HL-60 (cell line): Measurements from ENCODE around the gene UBE2E3.

ENCODE experiments used
- TF ChIP-seq, protein P1 (sequence below): IDR thresholded peaks from one replicate; pipeline ENCODE4 v1.5.1; 2011; ENCODE audit warnings: low read length, control low read depth, inconsistent platforms; ENCODE audit not compliant: insufficient read depth
- TF ChIP-seq, protein P2 (sequence below): IDR thresholded peaks from 2 replicates; pipeline ENCODE4 v1.6.1; 2012; ENCODE audit warnings: low read depth; ENCODE audit not compliant: insufficient replicate concordance

DNA sequence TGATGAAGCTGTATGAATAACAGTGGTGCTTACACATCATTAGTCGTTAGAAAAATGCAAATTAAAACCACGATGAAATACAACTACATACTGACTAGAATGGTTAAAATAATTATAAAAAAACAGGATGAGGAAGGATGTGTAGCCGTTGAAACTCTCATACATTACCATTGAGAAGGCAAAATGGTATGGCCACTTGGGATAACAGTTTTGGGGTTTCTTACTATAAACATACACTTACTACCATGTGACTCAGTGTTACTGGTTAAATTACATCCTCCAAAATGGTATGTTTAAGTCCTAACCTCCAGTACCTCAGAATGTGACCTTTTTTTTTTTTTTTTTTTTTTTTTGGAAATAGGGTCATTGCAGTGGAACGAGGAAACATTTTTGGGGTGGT is 58.4 kb downstream of the UBE2E3 start:
- TF ChIP-seq, protein P1, sequence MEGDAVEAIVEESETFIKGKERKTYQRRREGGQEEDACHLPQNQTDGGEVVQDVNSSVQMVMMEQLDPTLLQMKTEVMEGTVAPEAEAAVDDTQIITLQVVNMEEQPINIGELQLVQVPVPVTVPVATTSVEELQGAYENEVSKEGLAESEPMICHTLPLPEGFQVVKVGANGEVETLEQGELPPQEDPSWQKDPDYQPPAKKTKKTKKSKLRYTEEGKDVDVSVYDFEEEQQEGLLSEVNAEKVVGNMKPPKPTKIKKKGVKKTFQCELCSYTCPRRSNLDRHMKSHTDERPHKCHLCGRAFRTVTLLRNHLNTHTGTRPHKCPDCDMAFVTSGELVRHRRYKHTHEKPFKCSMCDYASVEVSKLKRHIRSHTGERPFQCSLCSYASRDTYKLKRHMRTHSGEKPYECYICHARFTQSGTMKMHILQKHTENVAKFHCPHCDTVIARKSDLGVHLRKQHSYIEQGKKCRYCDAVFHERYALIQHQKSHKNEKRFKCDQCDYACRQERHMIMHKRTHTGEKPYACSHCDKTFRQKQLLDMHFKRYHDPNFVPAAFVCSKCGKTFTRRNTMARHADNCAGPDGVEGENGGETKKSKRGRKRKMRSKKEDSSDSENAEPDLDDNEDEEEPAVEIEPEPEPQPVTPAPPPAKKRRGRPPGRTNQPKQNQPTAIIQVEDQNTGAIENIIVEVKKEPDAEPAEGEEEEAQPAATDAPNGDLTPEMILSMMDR, result no peak
- TF ChIP-seq, protein P2, sequence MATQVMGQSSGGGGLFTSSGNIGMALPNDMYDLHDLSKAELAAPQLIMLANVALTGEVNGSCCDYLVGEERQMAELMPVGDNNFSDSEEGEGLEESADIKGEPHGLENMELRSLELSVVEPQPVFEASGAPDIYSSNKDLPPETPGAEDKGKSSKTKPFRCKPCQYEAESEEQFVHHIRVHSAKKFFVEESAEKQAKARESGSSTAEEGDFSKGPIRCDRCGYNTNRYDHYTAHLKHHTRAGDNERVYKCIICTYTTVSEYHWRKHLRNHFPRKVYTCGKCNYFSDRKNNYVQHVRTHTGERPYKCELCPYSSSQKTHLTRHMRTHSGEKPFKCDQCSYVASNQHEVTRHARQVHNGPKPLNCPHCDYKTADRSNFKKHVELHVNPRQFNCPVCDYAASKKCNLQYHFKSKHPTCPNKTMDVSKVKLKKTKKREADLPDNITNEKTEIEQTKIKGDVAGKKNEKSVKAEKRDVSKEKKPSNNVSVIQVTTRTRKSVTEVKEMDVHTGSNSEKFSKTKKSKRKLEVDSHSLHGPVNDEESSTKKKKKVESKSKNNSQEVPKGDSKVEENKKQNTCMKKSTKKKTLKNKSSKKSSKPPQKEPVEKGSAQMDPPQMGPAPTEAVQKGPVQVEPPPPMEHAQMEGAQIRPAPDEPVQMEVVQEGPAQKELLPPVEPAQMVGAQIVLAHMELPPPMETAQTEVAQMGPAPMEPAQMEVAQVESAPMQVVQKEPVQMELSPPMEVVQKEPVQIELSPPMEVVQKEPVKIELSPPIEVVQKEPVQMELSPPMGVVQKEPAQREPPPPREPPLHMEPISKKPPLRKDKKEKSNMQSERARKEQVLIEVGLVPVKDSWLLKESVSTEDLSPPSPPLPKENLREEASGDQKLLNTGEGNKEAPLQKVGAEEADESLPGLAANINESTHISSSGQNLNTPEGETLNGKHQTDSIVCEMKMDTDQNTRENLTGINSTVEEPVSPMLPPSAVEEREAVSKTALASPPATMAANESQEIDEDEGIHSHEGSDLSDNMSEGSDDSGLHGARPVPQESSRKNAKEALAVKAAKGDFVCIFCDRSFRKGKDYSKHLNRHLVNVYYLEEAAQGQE, result no peak
